Measurements from ENCODE around the gene NTN5. TPM values are rescaled to one million over a fixed set of nuclear protein-coding genes. Genes with fewer than 3 reads are reported as not detected.
"Not testable (repeated sequence)": the region's sequence is repeated elsewhere in the genome, so short reads cannot be mapped to it uniquely, and the experiment has no call there.

The NTN5 gene
- total RNA-seq, 1 donor from 2014 or later, result 0.30 TPM

DNA sequence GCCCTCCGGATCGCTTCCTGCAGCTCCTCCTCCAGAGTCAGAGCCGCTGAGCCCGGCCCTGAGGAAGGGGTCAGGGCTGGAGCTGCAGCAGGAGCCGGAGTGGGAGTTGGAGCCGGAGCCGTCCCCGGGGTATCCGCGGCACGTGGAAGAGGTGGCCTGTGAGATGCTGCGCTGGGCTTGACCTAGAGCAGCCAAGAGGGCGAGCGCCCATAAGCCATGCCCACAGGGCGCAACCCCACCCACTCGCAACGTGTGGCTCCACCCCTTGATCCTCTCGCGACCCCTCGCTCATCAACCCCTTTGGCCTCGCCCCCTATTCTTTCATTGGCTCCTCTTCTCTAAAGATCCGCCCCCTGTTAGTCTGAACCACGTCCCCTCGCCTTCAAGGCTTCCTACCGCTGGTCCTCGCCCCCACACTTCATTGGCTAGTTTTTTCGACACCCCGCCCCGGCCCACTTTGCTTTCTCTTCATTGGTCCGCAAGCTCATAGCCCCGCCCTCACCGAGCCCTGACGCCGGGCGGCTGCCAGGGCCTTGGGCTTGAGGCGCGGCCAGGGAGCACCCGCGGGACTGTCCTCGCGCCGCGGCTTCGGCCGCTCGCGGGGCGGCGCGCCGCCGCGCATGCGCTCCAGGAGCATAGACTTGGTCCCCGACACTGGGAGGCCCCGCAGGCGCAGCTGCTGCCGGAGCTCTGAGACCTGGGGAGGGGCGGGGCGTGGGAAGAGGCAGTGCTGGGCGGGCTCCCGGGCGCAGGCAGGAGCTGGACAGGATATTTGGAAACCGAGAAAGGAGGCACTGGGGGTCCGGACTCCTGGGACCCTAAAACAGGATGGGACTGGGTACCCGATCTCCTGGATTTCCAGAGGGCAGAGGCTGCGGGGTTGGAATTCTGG, 41.3 kb upstream of the NTN5 start:
- peak overlapping the region; percentile 88 for H3K4me3 Mint-ChIP-seq
- H3K9me3 Mint-ChIP-seq, result no peaks in the 10 kb centered on the region
- peak; percentile 100 for DNase-seq
- peaks cover 4% of the 10 kb centered on the region for H3K36me3 Mint-ChIP-seq (ENCODE audit: low read depth)
- H3K4me1 Mint-ChIP-seq, result peaks cover 12% of the 10 kb centered on the region
- H3K27ac Mint-ChIP-seq, result peak overlapping the region; percentile 87
- intact Hi-C loops (cut with micrococcal nuclease), result loop anchor here (1.0 to 10.0 kb wide), 5 partner anchors 24 to 379 kb away; partner anchors contain the start of genes CA11 and SYNGR4
- no peaks in the 10 kb centered on the region for H3K27me3 Mint-ChIP-seq

DNA sequence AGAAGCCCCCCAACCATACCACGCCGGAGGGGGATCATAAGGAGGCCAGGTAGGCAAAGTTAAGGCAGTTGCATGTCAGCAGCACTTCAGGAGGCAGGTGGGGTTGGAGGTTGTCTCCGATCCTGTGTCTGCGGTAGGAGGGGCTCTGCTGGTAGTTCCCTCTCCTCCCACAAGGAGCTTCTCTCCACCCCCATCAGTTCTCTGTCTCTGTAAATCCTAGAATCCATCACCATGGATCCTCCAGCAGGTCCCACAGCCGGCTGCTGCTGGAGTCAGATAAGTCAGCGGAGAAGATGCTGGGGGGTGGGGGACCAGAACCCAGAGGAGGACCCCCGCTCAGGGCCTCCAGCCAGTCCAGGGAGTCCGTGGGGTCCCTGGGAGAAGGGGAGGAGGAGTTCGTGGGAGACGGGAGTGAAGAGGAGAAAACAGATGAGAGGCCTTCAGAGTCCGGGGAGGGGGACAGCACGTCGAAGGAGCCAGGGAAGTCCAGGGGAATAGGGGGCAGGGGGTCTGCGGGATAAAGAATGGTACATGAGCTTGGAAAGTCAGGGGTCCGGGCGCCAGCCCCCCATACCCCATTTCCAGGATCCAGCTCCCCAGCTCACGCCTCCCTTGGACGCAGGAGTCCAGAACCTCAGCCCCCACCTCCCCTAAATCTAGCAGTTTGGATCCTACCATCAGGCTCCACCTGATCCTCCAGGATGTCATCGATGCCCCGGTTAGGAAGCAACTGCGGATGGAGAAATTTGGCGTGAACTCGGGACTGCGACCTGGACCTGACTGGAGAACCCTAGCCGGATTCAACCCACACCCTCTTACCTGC, 40.4 kb upstream of the NTN5 start:
- H3K27me3 Mint-ChIP-seq, result no peaks in the 10 kb centered on the region
- H3K4me3 Mint-ChIP-seq, result peak overlapping the region; percentile 88
- H3K36me3 Mint-ChIP-seq (ENCODE audit: low read depth), result peaks cover 4% of the 10 kb centered on the region
- H3K9me3 Mint-ChIP-seq, result no peaks in the 10 kb centered on the region
- DNase-seq, result no peak
- peaks cover 12% of the 10 kb centered on the region for H3K4me1 Mint-ChIP-seq
- H3K27ac Mint-ChIP-seq, result peak overlapping the region; percentile 65
- intact Hi-C loops (cut with micrococcal nuclease), result loop anchor here (5.0 to 10.0 kb wide), 2 partner anchors 66 to 378 kb away; partner anchors contain the start of gene CA11

DNA sequence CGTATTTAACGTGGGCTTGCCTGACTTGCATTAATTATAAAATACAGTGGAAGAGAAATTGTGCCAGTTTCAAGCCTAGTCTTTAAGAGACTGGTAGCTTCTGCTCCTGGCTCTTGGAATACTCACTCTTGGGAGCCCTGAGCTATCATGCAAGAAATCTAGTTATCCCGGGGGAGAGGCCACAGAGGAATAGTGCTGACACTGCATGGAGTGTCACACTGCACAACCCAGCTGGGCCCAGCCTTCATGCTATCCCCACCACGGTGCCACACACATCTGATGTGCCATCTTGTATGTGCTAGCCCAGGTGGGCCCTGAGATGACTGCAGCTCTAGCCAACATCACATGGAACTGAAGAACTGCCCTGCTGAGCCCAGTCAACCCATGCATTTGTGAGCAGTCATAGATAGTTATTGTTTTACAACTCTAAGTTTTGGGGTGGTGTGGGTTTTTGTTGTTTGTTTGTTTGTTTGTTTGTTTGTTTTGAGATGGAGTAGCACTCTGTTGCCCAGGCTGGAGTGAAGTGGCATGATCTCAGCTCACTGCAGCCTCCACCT, 38.4 kb upstream of the NTN5 start:
- H3K4me1 Mint-ChIP-seq, result peaks cover 12% of the 10 kb centered on the region
- intact Hi-C loops (cut with micrococcal nuclease), result loop anchor here (5.0 to 10.0 kb wide), 2 partner anchors 64 to 376 kb away; partner anchors contain the start of gene CA11
- H3K9me3 Mint-ChIP-seq, result no peaks in the 10 kb centered on the region
- H3K27me3 Mint-ChIP-seq, result no peaks in the 10 kb centered on the region
- no peak overlapping the region for H3K4me3 Mint-ChIP-seq
- peaks cover 4% of the 10 kb centered on the region for H3K36me3 Mint-ChIP-seq (ENCODE audit: low read depth)
- H3K27ac Mint-ChIP-seq, result no peak overlapping the region
- DNase-seq, result no peak

DNA sequence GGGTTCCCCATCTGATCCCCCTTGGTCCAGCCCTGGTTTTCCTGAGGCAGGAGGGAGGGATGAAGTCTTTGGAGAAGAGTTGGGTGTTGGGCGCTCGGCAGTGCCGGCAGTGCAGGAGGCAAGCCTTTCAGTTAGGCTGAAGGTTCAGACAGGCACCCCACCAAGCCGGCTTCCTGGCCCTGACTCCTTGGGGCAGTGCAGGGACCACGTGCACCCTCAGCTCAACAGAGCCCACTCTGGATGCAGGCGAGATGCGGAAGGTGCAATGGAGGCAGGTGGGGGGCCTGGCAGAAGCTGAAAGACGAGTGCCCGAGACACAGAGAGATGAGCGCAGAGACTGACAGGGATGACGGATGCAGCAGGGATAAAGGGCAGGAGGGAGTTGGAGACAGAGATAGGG, 35.7 kb upstream of the NTN5 start:
- Mint-ChIP-seq H3K27ac (no peak overlapping the region), H3K4me1 (peaks cover 3% of the 10 kb centered on the region), H3K9me3 (no peaks in the 10 kb centered on the region), H3K4me3 (no peak overlapping the region), H3K27me3 (no peaks in the 10 kb centered on the region), H3K36me3 (ENCODE audit: low read depth) (peaks cover 4% of the 10 kb centered on the region)
- DNase-seq, result no peak
- intact Hi-C loops (cut with micrococcal nuclease), result no loop called here

DNA sequence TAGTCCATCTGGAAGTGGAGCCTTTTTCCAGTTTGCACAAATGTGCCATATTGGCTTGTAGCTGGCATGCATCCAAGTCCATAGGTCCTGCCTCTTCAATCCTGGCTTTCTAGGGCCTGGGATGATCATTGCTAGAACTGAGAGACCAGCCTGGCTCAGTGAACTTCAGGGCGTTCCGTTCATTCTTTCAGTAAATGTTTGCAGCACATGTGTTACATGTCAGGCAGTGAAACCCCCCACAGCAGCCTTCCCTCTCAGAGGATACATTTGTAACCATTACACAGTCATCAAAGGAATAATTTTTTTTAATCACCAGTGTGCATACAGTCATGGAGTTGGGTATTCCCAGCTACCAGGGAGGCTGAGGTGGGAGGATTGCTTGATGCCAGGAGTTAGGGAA, 32.6 kb upstream of the NTN5 start:
- no peaks in the 10 kb centered on the region for H3K27me3 Mint-ChIP-seq
- H3K27ac Mint-ChIP-seq, result no peak overlapping the region
- H3K36me3 Mint-ChIP-seq (ENCODE audit: low read depth), result no peaks in the 10 kb centered on the region
- no peak overlapping the region for H3K4me3 Mint-ChIP-seq
- no peaks in the 10 kb centered on the region for H3K4me1 Mint-ChIP-seq
- DNase-seq, result no peak
- intact Hi-C loops (cut with micrococcal nuclease), result no loop called here
- no peaks in the 10 kb centered on the region for H3K9me3 Mint-ChIP-seq

DNA sequence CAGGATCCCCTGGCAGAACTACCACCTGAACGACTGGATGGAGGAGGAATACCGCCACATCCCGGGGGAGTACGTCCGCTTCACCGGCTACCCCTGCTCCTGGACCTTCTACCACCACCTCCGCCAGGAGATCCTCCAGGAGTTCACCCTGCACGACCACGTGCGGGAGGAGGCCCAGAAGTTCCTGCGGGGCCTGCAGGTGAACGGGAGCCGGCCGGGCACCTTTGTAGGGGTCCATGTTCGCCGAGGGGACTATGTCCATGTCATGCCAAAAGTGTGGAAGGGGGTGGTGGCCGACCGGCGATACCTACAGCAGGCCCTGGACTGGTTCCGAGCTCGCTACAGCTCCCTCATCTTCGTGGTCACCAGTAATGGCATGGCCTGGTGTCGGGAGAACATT, 30.5 kb upstream of the NTN5 start:
- Mint-ChIP-seq H3K4me3 (no peak overlapping the region), H3K9me3 (no peaks in the 10 kb centered on the region), H3K36me3 (ENCODE audit: low read depth) (no peaks in the 10 kb centered on the region), H3K27me3 (no peaks in the 10 kb centered on the region), H3K4me1 (no peaks in the 10 kb centered on the region), H3K27ac (no peak overlapping the region)
- intact Hi-C loops (cut with micrococcal nuclease), result no loop called here
- no peak for DNase-seq

DNA sequence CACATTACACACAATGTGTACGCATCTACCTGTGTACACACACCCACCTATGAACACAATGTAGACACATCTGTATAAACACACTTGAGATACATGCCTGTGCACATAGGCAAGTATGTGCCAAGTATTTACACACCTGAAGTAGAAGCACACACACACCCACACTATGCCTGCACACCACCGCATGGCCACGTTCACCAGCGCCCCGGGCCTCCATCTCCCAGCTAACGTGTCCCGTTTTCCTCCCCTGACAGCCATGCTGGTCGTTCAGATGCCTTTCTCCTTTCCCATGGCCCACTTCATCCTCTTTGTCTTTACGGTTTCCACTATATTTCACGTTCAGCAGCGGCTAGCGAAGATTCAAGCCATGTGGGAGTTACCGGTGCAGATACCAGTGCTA, 29.9 kb upstream of the NTN5 start:
- DNase-seq, result no peak
- Mint-ChIP-seq H3K27me3 (peaks cover 3% of the 10 kb centered on the region), H3K4me1 (no peaks in the 10 kb centered on the region), H3K4me3 (no peak overlapping the region), H3K9me3 (no peaks in the 10 kb centered on the region), H3K27ac (no peak overlapping the region), H3K36me3 (ENCODE audit: low read depth) (no peaks in the 10 kb centered on the region)
- intact Hi-C loops (cut with micrococcal nuclease), result no loop called here

DNA sequence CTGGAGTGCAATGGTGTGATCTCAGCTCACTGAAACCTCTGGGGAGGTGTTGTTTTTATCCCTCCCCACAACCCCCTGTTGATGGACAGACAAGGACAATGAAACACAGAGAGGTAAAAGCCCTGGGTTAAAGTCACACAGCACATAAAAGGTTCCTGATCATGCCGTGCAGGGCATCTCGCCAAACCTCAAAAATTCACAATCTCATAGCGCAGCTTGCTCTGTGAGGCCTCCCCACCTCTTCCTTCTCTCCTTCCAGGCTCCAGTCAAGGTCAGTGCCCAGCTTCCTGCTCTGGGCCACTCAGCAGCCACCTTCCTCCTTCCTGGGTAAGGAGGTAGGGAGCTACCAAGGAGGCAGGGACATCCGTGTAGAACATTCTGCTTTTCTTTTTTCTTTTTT, 25.2 kb upstream of the NTN5 start:
- no peak overlapping the region for H3K27ac Mint-ChIP-seq
- no peak for DNase-seq
- peaks cover 9% of the 10 kb centered on the region for H3K4me1 Mint-ChIP-seq
- H3K36me3 Mint-ChIP-seq (ENCODE audit: low read depth), result no peaks in the 10 kb centered on the region
- no peak overlapping the region for H3K4me3 Mint-ChIP-seq
- intact Hi-C loops (cut with micrococcal nuclease), result no loop called here
- no peaks in the 10 kb centered on the region for H3K9me3 Mint-ChIP-seq
- H3K27me3 Mint-ChIP-seq, result peaks cover 17% of the 10 kb centered on the region

DNA sequence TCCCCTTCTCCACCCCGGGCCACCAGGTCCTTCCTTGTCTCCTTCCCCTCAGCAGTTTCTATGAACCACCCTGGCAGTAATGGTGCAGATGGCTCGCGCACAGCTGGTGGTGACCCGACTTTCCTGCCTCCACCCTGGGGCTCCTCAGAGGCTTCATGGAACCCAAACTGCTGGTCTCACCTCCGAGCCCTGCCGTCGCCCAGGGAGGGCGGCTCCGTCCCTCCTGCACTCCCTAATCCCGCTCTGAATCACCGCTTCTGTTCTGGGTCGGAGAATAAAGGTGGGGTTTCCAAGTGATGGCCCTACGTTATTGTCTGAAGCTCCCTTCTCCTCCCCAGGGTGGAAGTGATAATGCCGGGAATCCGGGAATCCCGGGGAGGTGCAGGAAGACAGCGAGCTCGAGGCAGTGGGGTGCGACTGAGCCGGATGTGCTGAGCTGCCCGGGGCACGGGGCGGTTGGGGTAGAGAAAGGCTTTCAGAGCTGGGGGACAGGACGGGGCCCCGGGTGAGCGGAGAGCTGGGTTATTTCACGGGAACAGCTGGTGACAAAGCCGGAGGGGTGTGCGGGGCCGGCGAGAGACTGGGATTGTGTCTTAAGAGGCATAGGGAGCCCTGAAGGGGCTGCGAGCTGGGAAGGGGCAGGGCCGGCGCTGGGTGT, 23.7 kb upstream of the NTN5 start:
- H3K36me3 Mint-ChIP-seq (ENCODE audit: low read depth), result no peaks in the 10 kb centered on the region
- peak overlapping the region; percentile 47 for H3K4me3 Mint-ChIP-seq
- H3K9me3 Mint-ChIP-seq, result no peaks in the 10 kb centered on the region
- DNase-seq, result no peak
- H3K27me3 Mint-ChIP-seq, result peaks cover 17% of the 10 kb centered on the region
- no peak overlapping the region for H3K27ac Mint-ChIP-seq
- intact Hi-C loops (cut with micrococcal nuclease), result no loop called here
- H3K4me1 Mint-ChIP-seq, result peaks cover 9% of the 10 kb centered on the region

DNA sequence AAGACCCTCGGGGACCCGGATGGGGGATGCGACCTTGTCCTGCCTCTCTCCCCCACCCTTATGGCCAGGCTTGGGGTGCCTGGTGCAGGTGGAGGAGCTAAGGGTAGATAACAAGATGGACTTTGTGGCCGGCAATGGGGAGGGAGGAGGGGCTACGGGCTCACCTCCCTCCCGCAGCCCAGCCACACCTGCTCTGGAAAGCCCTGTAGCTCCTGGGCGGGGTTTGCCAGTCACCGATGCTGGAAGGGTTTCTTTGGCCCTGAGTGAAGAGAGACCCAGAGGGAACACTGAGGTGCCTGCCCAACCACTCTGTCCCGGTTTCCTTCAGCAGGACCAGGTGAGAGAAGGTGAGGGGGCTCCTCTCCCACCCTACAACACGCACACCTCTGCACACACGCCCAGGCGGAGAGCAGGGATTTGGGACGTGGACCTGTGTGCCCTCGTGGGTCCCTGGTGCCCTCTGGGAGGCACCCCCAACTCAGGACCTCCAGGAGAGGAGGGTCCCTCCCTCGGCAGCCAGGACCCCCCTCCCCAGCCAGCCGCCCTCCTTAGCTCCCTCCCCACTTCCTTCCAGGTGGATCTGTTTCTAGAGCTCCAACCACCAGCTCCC, 23.0 kb upstream of the NTN5 start, which contains the start of gene FUT2:
TSS of gene FUT2 (plus strand) at position 229 of the 610 bp plus-strand sequence. CDS start 6,986 bp downstream, outside the sequence.
- Mint-ChIP-seq H3K9me3 (no peaks in the 10 kb centered on the region), H3K27me3 (peaks cover 17% of the 10 kb centered on the region), H3K4me3 (peak within 1 kb of the TSS; percentile 47), H3K36me3 (ENCODE audit: low read depth) (no peaks in the 10 kb centered on the region), H3K4me1 (peaks cover 9% of the 10 kb centered on the region), H3K27ac (no peak within 1 kb of the TSS)
- intact Hi-C loops (cut with micrococcal nuclease), result no loop called here
- DNase-seq, result no peak

DNA sequence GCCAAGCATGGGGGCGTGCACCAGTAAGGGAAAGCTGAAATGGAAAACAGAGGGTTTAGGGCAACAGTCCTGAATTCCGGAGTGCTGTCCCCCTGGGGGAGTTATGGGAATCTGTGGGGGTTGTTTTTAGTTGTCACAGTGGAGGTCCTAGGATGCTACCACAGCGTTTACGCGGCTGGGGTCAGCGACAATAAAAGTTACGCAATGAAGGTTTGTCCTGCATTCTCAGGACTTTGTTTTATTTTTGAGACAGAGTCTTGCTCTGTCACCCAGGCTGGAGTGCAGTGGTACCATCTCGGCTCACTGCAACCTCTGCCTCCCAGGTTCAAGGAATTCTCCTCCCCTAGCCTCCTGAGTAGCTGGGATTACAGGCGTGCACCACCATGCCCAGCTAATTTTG, 20.8 kb upstream of the NTN5 start:
- H3K4me1 Mint-ChIP-seq; H3K36me3 Mint-ChIP-seq (ENCODE audit: low read depth); H3K27ac Mint-ChIP-seq; DNase-seq; H3K9me3 Mint-ChIP-seq; intact Hi-C loops (cut with micrococcal nuclease); H3K4me3 Mint-ChIP-seq: not testable (repeated sequence)
- H3K27me3 Mint-ChIP-seq, result peaks cover 17% of the 10 kb centered on the region

DNA sequence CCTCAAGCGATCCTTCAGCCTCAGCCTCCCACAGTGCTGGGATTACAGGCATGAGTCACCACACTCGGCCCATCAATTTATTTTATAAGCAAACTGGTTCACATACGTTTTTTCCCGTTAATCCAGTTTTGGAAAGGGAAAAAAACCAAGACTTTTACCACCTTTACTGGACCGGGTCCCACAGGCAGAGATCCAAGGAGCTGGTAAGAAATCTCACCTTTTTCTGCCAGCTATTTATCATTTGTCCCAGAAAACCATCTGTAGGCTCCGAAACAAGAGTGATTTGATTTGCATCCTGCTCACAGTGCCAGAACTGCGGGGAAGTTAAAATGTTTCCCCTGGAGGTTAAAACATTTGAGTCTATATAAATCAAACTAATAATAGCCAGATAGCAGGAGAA, 16.6 kb upstream of the NTN5 start:
- Mint-ChIP-seq H3K36me3 (ENCODE audit: low read depth) (no peaks in the 10 kb centered on the region), H3K27ac (no peak overlapping the region), H3K27me3 (no peaks in the 10 kb centered on the region), H3K9me3 (no peaks in the 10 kb centered on the region), H3K4me1 (no peaks in the 10 kb centered on the region), H3K4me3 (no peak overlapping the region)
- intact Hi-C loops (cut with micrococcal nuclease), result no loop called here
- DNase-seq, result no peak

DNA sequence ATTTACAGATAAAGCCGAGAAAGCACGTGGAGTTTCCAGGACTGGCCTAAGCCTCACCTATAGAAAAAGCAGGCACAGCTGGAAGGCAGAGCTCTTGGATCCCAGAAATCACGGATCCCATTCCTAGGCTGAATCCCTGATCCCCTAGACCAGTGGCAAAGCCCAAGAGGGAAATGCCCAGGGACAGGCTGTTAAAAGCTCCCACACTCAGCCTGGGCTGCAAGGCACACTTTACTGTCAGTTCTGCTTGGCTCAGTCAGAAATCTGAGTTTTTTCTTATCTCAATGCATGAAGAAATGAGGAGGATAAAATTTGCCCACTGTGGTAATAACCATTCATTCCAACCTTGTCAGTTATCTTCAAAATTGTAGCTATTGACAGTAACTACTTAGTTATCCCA, 15.0 kb upstream of the NTN5 start:
- intact Hi-C loops (cut with micrococcal nuclease), result no loop called here
- Mint-ChIP-seq H3K36me3 (ENCODE audit: low read depth) (no peaks in the 10 kb centered on the region), H3K4me3 (no peak overlapping the region), H3K27me3 (no peaks in the 10 kb centered on the region), H3K9me3 (no peaks in the 10 kb centered on the region), H3K4me1 (no peaks in the 10 kb centered on the region), H3K27ac (no peak overlapping the region)
- no peak for DNase-seq
